Measurements from ENCODE around the gene ZBTB22. TPM values are rescaled to one million over a fixed set of nuclear protein-coding genes. Genes with fewer than 3 reads are reported as not detected.
"Not testable (repeated sequence)": the region's sequence is repeated elsewhere in the genome, so short reads cannot be mapped to it uniquely, and the experiment has no call there.

Gene ZBTB22
- total RNA-seq, 3 donors from 2014 or later = 12.6 to 27.2 (median 18.7) TPM

DNA sequence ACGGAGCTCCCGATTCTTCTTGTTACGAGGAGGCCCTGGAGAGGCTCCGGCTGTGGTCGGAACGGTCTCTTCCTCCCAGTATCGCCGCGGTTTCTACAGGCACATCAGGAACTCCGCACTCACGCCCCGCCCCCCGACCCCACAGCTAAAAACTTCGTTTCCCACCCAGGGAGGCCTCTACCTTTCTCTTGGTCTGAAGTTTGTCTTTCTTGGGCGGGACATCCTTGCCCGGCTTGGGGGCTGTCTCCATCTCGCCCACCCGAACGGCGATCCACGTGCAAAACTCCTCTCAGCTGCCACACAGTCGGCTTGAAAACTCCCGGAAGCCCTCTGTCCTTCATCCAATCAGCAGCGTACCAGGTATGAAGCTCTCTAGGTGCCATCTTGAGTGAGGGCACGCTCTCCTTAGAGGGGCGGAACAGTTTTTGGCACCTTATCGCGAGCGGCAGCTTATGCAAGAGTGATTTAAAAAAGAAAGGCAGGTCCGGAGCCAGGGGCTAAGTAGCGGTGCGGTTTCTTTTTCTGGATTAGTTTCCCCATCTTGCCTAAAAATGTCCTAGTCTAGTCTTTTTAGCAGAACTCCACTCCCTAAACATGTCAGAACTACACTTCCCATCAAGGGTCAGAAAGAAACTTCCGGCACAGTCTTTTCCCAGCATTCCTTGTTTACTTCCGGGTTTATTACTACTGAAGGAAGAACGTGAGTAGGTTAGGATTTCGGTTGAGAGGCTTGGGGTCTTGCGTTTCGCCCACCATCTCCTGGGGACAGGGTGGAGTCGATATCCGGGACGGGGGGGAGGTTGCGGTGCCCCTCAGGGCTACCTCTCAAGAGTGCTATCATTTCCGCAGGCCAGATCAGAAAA is 28.4 kb downstream of the ZBTB22 start, which contains the start of the genes PFDN6 and WDR46:
PFDN6 (plus strand) TSS at position 681 of the 863 bp plus-strand sequence. CDS start 256 bp downstream, outside the sequence.
WDR46 (minus strand) TSS at position 319 of the 863 bp plus-strand sequence; CDS start at position 250, 69 bp downstream.
- intact Hi-C loops (cut with DNase I; ENCODE audit: low total_unique reads) = no loop called here
- TF ChIP-seq POLR2A (IDR thresholded peaks at IDR 0.05) (no peak), POLR2AphosphoS5 (IDR thresholded peaks at IDR 0.05) (peak; percentile 39 to 83 (median 72))
- TF ChIP-seq, protein P1, sequence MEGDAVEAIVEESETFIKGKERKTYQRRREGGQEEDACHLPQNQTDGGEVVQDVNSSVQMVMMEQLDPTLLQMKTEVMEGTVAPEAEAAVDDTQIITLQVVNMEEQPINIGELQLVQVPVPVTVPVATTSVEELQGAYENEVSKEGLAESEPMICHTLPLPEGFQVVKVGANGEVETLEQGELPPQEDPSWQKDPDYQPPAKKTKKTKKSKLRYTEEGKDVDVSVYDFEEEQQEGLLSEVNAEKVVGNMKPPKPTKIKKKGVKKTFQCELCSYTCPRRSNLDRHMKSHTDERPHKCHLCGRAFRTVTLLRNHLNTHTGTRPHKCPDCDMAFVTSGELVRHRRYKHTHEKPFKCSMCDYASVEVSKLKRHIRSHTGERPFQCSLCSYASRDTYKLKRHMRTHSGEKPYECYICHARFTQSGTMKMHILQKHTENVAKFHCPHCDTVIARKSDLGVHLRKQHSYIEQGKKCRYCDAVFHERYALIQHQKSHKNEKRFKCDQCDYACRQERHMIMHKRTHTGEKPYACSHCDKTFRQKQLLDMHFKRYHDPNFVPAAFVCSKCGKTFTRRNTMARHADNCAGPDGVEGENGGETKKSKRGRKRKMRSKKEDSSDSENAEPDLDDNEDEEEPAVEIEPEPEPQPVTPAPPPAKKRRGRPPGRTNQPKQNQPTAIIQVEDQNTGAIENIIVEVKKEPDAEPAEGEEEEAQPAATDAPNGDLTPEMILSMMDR (IDR thresholded peaks at IDR 0.05) = no peak

DNA sequence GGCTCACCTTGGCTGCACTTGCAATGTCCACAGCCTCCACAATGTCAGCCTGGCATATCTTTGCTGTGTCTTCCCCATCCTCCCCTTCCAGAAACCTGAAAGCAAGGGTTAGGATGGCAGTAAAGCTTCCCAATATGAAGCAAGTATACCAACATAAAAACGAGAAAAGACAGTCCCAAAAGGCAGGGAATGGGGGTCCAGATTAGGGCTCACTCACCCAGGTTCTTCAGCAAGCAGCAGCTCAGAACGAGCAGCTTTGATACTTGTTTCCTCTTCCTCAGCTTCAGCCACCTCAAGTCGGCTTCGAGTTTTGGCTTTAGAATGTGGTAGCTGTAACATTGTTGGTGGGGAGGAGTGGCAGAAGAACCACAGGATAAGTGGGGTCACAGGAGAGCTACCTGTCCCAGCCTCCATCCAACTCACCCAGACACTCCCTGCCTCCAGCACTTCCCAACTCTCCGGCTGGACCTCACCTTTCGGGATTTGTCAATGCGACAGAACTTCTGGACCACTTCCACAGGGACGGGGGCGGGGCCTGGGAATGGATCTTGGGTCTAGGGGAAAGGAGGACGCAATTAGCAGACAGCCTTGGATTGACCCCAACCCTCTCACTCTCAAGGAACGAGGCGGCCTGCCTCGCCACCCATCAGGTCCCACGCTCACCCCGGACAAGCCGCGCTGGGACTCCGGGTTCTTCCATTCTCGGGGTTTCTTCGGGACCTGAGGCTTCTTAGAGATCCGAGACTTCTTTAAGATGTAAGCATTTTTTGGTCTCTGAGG is 29.2 kb downstream of the ZBTB22 start:
- Histone ChIP-seq H3K4me3 (peak overlapping the region; percentile 70 to 81 (median 79)), H3K4me1 (peaks cover 3 to 6% of the 10 kb centered on the region in 2 donors), H3K9me3 (no peaks in the 10 kb centered on the region), H3K27ac (peak overlapping the region; percentile 76 to 85), H3K36me3 (no peaks in the 10 kb centered on the region), H3K27me3 (no peaks in the 10 kb centered on the region)
- no peak for DNase-seq (ENCODE audit: low spot score in 2 of 2)
- TF ChIP-seq POLR2A (IDR thresholded peaks at IDR 0.05) = no peak
- intact Hi-C loops (cut with DNase I; ENCODE audit: low total_unique reads) = no loop called here

More for the DNA sequence above, 28.4 kb downstream of the ZBTB22 start, which contains the start of the genes PFDN6 and WDR46:
- H3K4me3 ChIP-seq = peak within 1 kb of the TSS; percentile 70 to 81 (median 79)
- peak within 1 kb of the TSS; percentile 76 to 85 for H3K27ac ChIP-seq
- peak; percentile 65 to 83 for DNase-seq (ENCODE audit: low spot score in 2 of 2)
- H3K27me3 ChIP-seq = no peaks in the 10 kb centered on the region
- no peaks in the 10 kb centered on the region for H3K36me3 ChIP-seq
- H3K9me3 ChIP-seq = no peaks in the 10 kb centered on the region
- H3K4me1 ChIP-seq = peaks cover 3 to 6% of the 10 kb centered on the region in 2 donors

- Histone ChIP-seq H3K27ac (no peak overlapping the region), H3K4me1 (peaks cover 3 to 6% of the 10 kb centered on the region in 2 donors), H3K27me3 (no peaks in the 10 kb centered on the region), H3K36me3 (no peaks in the 10 kb centered on the region), H3K4me3 (peak overlapping the region in 1 of 3 donors; percentile 81), H3K9me3 (no peaks in the 10 kb centered on the region)
- no peak for DNase-seq (ENCODE audit: low spot score in 2 of 2)
- intact Hi-C loops (cut with DNase I; ENCODE audit: low total_unique reads) = no loop called here
- TF ChIP-seq POLR2AphosphoS5 (IDR thresholded peaks at IDR 0.05) (no peak), POLR2A (IDR thresholded peaks at IDR 0.05) (no peak)
- TF ChIP-seq, protein P1 (IDR thresholded peaks at IDR 0.05) = no peak
Observed at GRCh38 chr6:33286946-33287914, 30.3 kb downstream of the ZBTB22 start.

GRCh38 chr6:33285214-33285613 is 32.3 kb downstream of the ZBTB22 start:
- H3K36me3 ChIP-seq; DNase-seq (ENCODE audit: low spot score in 2 of 2); H3K4me1 ChIP-seq; H3K4me3 ChIP-seq; H3K27me3 ChIP-seq; H3K9me3 ChIP-seq; intact Hi-C loops (cut with DNase I; ENCODE audit: low total_unique reads); H3K27ac ChIP-seq: not testable (repeated sequence)

DNA sequence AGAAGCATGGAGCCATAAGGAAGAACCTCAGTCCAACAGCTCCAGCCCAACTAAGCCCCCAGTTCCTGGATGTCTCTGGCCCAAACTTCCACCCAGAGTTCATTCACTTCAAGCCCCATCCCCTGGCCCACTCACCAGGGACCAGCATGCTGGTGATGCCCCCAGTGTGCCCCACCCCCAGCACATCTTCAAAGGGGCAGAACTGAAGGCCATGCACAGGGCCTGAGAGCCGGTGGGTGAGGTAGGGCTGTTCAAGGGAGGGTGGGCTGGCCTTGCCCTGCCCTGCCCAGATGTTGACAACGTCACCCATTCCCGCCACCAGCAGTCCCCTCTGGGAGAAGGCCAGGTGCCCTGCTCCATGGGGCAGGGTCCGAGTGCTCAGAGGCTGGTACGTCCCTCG is 37.0 kb downstream of the ZBTB22 start:
- TF ChIP-seq POLR2AphosphoS5 (IDR thresholded peaks at IDR 0.05) (no peak), POLR2A (IDR thresholded peaks at IDR 0.05) (no peak)
- TF ChIP-seq, protein P1 (IDR thresholded peaks at IDR 0.05) = no peak
- H3K4me1 ChIP-seq = peaks cover 0 to 11% of the 10 kb centered on the region in 2 donors
- H3K4me3 ChIP-seq = no peak overlapping the region
- no peaks in the 10 kb centered on the region for H3K27me3 ChIP-seq
- intact Hi-C loops (cut with DNase I; ENCODE audit: low total_unique reads) = no loop called here
- no peaks in the 10 kb centered on the region for H3K9me3 ChIP-seq
- DNase-seq (ENCODE audit: low spot score in 2 of 2) = no peak
- no peaks in the 10 kb centered on the region for H3K36me3 ChIP-seq
- H3K27ac ChIP-seq = no peak overlapping the region

Data from breast epithelium (tissue), 4 donors.